Urinary bladder (tissue), 4 donors: ENCODE data around the gene CLDN5. TPM values are rescaled to one million over a fixed set of nuclear protein-coding genes. Genes with fewer than 3 reads are reported as not detected.

ENCODE experiments used
- DNase-seq: peaks from one replicate; pipeline ENCODE4 v3.0.0-alpha.2; 2015; ENCODE audit errors: extremely low spot score
- H3K27ac ChIP-seq: one replicate; pipeline ENCODE4 v1.5.1; 2013; ENCODE audit warnings: low read depth, mild to moderate bottlenecking, moderate library complexity
- H3K36me3 ChIP-seq: one replicate; pipeline ENCODE4 v1.6.1; 2013; ENCODE audit warnings: mild to moderate bottlenecking, moderate library complexity; ENCODE audit not compliant: insufficient read depth
- H3K4me1 ChIP-seq: one replicate; pipeline ENCODE4 v1.6.1; 2013; ENCODE audit warnings: mild to moderate bottlenecking, moderate library complexity; ENCODE audit not compliant: insufficient read depth
- H3K4me3 ChIP-seq: one replicate; pipeline ENCODE4 v1.5.1; 2013; ENCODE audit warnings: low read depth, low read length
- WGBS: extraction: QIAGEN DNeasy Blood & Tissue Kit; methylation state at CpG from one replicate; pipeline ENCODE4 v1.1.7; 2013; 5-methylcytosine and 5-hydroxymethylcytosine counted together
- polyA plus RNA-seq: library from polyadenylated mRNA; stranded (reverse); fragments of 200-250 nt; gene quantifications from one replicate; pipeline ENCODE4 v1.2.3, GENCODE V29; 2013
- total RNA-seq: library from RNA; depleted of rRNA; stranded (reverse); fragments of >200 nt; gene quantifications from one replicate; pipeline ENCODE4 v1.2.3, GENCODE V29; 2014
- donor health status: healthy with polysubstance abuse.
- donor health status: healthy.

CLDN5 gene
- total and polyA plus RNA-seq, 2 donors, result 49.3 to 148 TPM

DNA sequence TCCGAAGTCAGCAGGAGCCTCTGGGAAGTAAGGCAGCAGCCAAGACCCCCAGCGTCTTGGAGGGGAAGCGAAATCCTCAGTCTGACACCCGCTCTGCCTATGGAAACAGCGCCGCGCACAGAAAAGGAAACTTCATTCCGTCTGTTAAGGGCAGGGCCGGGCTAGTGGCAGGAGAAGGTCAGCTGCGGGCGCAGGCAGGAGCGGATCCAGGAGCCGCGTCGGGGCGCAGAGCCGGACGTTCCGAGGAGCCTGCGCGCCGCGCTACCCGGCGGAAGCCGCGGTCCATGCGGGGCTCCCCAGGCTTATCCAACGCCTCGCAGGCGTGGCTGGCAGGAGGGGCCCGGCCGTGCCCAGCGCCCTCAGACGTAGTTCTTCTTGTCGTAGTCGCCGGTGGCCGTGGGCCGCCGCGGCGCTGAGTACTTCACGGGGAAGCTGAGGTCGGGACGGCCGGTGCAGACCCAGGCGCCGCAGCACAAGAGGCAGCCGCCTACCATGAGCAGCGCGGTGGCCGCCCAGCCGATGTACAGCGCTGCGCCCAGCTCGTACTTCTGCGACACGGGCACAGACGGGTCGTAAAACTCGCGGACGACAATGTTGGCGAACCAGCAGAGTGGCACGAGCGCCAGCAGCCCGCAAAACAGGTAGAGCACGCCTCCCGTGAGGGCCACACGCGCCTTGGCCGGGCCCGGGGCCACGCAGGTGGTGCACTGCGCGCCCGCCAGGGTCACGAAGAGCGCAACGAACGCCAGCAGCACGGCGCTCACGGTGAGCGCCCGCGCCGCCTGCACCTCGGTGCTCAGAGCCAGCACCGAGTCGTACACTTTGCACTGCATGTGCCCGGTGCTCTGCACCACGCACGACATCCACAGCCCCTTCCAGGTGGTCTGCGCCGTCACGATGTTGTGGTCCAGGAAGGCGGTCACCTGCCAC, 705 bp downstream of the CLDN5 start:
- Histone ChIP-seq H3K4me1 (no peaks in the 10 kb centered on the region), H3K36me3 (no peaks in the 10 kb centered on the region), H3K27ac (no peak overlapping the region), H3K4me3 (peak overlapping the region; percentile 20)
- no peak for DNase-seq
- WGBS, result 1% methylated on average over 99 of the region's 99 CpGs

GRCh38 chr22:19522881-19523239, 1.4 kb downstream of the CLDN5 start:
- no peak for DNase-seq
- WGBS, result 28% methylated on average over 9 of the region's 9 CpGs
- Histone ChIP-seq H3K27ac (no peak overlapping the region), H3K4me1 (no peaks in the 10 kb centered on the region), H3K4me3 (peak overlapping the region; percentile 20), H3K36me3 (no peaks in the 10 kb centered on the region)

- no peak overlapping the region for H3K27ac ChIP-seq
- H3K4me3 ChIP-seq, result peak overlapping the region; percentile 20
- WGBS, result 69% methylated on average over 16 of the region's 16 CpGs
- no peaks in the 10 kb centered on the region for H3K4me1 ChIP-seq
- no peak for DNase-seq
- H3K36me3 ChIP-seq, result no peaks in the 10 kb centered on the region
Observed at GRCh38 chr22:19522190-19522880, 1.9 kb downstream of the CLDN5 start.

GRCh38 chr22:19520566-19521305, 3.5 kb downstream of the CLDN5 start:
- H3K4me1 ChIP-seq, result no peaks in the 10 kb centered on the region
- H3K36me3 ChIP-seq, result no peaks in the 10 kb centered on the region
- H3K27ac ChIP-seq, result no peak overlapping the region
- no peak overlapping the region for H3K4me3 ChIP-seq
- no peak for DNase-seq
- 93% methylated on average over 10 of the region's 10 CpGs for WGBS

DNA sequence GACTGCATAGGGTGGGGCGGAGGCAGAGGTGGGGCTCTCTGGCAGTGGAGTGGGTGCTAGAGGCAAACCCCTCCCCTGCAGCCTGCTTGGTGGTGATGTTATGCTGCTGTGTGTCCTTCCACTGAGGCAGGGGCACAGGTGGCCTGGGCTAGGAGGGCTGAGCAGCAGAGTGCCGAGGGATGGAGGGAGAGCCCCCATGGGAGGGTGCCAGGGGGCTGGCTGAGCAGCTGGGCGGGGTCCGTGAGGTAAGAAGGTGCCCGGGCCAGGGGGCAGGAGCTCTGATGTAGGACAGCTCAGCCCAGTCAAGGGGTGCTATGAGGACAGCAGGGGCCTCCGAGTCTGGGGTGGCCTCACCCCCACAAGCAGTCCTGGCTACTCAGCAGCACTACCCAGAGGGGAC, 4.2 kb downstream of the CLDN5 start:
- H3K4me3 ChIP-seq, result no peak overlapping the region
- no peak for DNase-seq
- 92% methylated on average over 6 of the region's 6 CpGs for WGBS
- H3K4me1 ChIP-seq, result no peaks in the 10 kb centered on the region
- no peak overlapping the region for H3K27ac ChIP-seq
- no peaks in the 10 kb centered on the region for H3K36me3 ChIP-seq

DNA sequence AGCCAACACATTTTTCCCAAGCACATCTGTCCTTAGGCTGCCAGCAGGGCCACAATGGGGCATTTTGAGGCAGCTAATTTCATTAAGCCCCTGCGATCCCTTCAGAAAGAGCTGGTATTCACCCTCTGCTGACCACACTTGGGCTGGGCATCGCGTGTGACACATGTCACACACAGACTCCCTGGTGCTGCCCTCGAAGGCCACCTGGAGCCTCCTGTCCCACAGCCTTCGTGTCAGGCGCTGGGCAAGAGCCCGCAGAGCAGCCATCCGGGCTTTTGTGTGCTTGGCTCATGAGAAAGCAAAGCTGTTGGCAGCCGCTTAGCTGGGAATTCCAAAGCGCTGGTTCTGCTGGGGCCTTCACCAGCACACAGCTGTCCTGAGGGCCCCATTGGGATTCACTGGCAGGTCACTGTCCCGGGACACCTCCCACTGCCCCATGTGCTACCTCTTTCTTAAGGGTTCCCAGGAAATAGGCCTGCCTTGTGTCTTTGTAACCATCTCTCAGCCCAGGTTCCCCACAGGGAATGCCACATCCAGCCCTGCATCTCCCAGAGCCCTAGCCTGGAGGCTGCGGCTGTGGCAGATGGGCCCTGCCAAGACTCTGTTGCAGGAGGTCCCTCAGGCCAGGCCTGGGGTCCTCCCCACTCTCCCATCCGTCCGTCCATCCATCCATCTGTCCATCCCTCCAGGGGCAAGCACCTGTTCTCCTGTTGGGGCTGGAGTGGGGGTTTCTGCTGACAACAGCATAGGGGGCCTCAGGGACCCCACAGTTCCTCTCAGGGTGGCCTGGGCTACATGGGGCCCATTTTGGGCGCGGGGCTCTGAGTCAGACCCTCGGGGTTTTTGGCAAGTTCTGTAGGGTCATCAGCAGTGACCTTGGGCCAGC, 4.9 kb downstream of the CLDN5 start:
- Histone ChIP-seq H3K27ac (no peak overlapping the region), H3K4me1 (no peaks in the 10 kb centered on the region), H3K36me3 (no peaks in the 10 kb centered on the region), H3K4me3 (no peak overlapping the region)
- DNase-seq, result no peak
- 89% methylated on average over 17 of the region's 17 CpGs for WGBS

GRCh38 chr22:19518635-19519034, 5.6 kb downstream of the CLDN5 start:
- WGBS, result 89% methylated on average over 10 of the region's 10 CpGs
- Histone ChIP-seq H3K36me3 (no peaks in the 10 kb centered on the region), H3K4me1 (no peaks in the 10 kb centered on the region), H3K4me3 (no peak overlapping the region), H3K27ac (no peak overlapping the region)
- no peak for DNase-seq

GRCh38 chr22:19517919-19518611, 6.1 kb downstream of the CLDN5 start:
- 92% methylated on average over 12 of the region's 12 CpGs for WGBS
- Histone ChIP-seq H3K4me1 (no peaks in the 10 kb centered on the region), H3K36me3 (no peaks in the 10 kb centered on the region), H3K4me3 (no peak overlapping the region), H3K27ac (no peak overlapping the region)
- DNase-seq, result no peak

DNA sequence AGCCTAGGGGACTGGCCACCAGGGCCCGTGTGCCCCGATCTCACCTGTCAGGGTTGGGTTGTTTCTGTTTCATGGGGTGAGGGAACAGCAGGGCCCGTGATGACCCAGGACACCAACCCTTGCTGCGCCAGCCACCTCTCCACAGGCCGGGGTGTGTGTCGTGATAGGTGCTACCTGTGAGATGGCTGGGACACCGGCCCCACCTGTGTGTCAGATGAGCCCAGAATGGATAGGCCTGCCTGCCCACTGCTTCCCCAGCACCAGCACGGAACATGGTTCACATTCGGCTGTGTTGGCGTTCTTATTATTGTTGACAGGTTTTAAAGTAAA, 7.1 kb downstream of the CLDN5 start:
- DNase-seq, result no peak
- Histone ChIP-seq H3K4me1 (no peaks in the 10 kb centered on the region), H3K27ac (no peak overlapping the region), H3K4me3 (no peak overlapping the region), H3K36me3 (no peaks in the 10 kb centered on the region)
- 96% methylated on average over 10 of the region's 10 CpGs for WGBS

GRCh38 chr22:19516378-19517170, 7.6 kb downstream of the CLDN5 start:
- no peak overlapping the region for H3K27ac ChIP-seq
- 93% methylated on average over 19 of the region's 19 CpGs for WGBS
- no peak overlapping the region for H3K4me3 ChIP-seq
- H3K36me3 ChIP-seq, result no peaks in the 10 kb centered on the region
- no peak for DNase-seq
- H3K4me1 ChIP-seq, result no peaks in the 10 kb centered on the region

GRCh38 chr22:19515654-19516377, 8.4 kb downstream of the CLDN5 start:
- DNase-seq, result no peak
- H3K36me3 ChIP-seq, result no peaks in the 10 kb centered on the region
- H3K27ac ChIP-seq, result no peak overlapping the region
- no peaks in the 10 kb centered on the region for H3K4me1 ChIP-seq
- WGBS, result 96% methylated on average over 12 of the region's 12 CpGs
- no peak overlapping the region for H3K4me3 ChIP-seq
